ENCODE data around the gene IQUB.

The IQUB gene

GRCh38 chr7:123548406-123548805, 14.0 kb upstream of the IQUB start:
- no peak for DNase-seq (ENCODE audit: low spot score)
- H3K4me3 ChIP-seq, result no peak overlapping the region
- no peak for TF ChIP-seq CTCF (IDR thresholded peaks at IDR 0.05)
- H3K27ac ChIP-seq, result no peak overlapping the region

- Histone ChIP-seq H3K4me3 (no peak overlapping the region), H3K27ac (no peak overlapping the region)
- DNase-seq (ENCODE audit: low spot score), result no peak
- no peak for TF ChIP-seq CTCF (IDR thresholded peaks at IDR 0.05)
These were observed 5.5 kb upstream of the IQUB start for GRCh38 chr7:123539871-123540270.

GRCh38 chr7:123538897-123539296, 4.5 kb upstream of the IQUB start:
- Histone ChIP-seq H3K4me3 (no peak overlapping the region), H3K27ac (no peak overlapping the region)
- no peak for DNase-seq (ENCODE audit: low spot score)
- TF ChIP-seq CTCF (IDR thresholded peaks at IDR 0.05), result no peak

- DNase-seq (ENCODE audit: low spot score), result no peak
- no peak for TF ChIP-seq CTCF (IDR thresholded peaks at IDR 0.05)
- Histone ChIP-seq H3K27ac (no peak overlapping the region), H3K4me3 (no peak overlapping the region)
These were observed 3.9 kb upstream of the IQUB start for GRCh38 chr7:123538189-123538714.

GRCh38 chr7:123537026-123537642, 2.7 kb upstream of the IQUB start:
- no peak overlapping the region for H3K4me3 ChIP-seq
- DNase-seq (ENCODE audit: low spot score), result no peak
- no peak for TF ChIP-seq CTCF (IDR thresholded peaks at IDR 0.05)

GRCh38 chr7:123535517-123535916, 1.1 kb upstream of the IQUB start:
- Histone ChIP-seq H3K4me3 (peak overlapping the region; percentile 69), H3K27ac (peak overlapping the region in 1 of 2 donors; percentile 95)
- peak; percentile 65 for DNase-seq (ENCODE audit: low spot score)
- no peak for TF ChIP-seq CTCF (IDR thresholded peaks at IDR 0.05)

More at GRCh38 chr7:123537026-123537642, 2.7 kb upstream of the IQUB start:
- no peak overlapping the region for H3K27ac ChIP-seq

GRCh38 chr7:123533929-123534382, 439 bp downstream of the IQUB start:
- Histone ChIP-seq H3K27ac (peak overlapping the region in 1 of 2 donors; percentile 95), H3K4me3 (peak overlapping the region; percentile 69)
- DNase-seq (ENCODE audit: low spot score), result no peak
- no peak for TF ChIP-seq CTCF (IDR thresholded peaks at IDR 0.05)

All from coronary artery (tissue), 2 donors.